GM13977 (cell line): ENCODE data around the gene LHX1.

Experiments
- DNase-seq: peaks from one replicate; pipeline ENCODE4 v3.0.0; 2012; ENCODE audit warnings: low spot score
- CTCF ChIP-seq: IDR thresholded peaks from 2 replicates; pipeline ENCODE4 v1.5.1; 2012; ENCODE audit warnings: mild to moderate bottlenecking, control low read depth; ENCODE audit not compliant: insufficient read depth; ENCODE audit errors: extremely low read depth, missing control alignments
- in situ Hi-C: fragments of 300-500 bp; cut with MboI; formaldehyde crosslinking; loops from one replicate; pipeline ENCODE4 v1.12.0; 2022; ENCODE audit warnings: low sequenced_read_pairs, low pct_unique_long_range_greater_than_20kb, mixed read lengths, inconsistent platforms; ENCODE audit not compliant: unreplicated experiment

Gene LHX1

GRCh38 chr17:36941265-36942010 is 4.2 kb downstream of the LHX1 start:
- in situ Hi-C loops: no loop called here
- no peak for TF ChIP-seq CTCF
- DNase-seq: peak; percentile 49

GRCh38 chr17:36942019-36942599 is 4.8 kb downstream of the LHX1 start:
- peak; percentile 45 for DNase-seq
- in situ Hi-C loops: no loop called here
- TF ChIP-seq CTCF: no peak

GRCh38 chr17:36942631-36943125 is 5.4 kb downstream of the LHX1 start:
- DNase-seq: peak; percentile 41
- TF ChIP-seq CTCF: no peak
- in situ Hi-C loops: no loop called here

- DNase-seq: peak; percentile 34
- TF ChIP-seq CTCF: no peak
- in situ Hi-C loops: no loop called here
Measured at GRCh38 chr17:36943250-36944191, 6.2 kb downstream of the LHX1 start.

- DNase-seq: peak; percentile 27
- TF ChIP-seq CTCF: no peak
- in situ Hi-C loops: no loop called here
Measured at GRCh38 chr17:36944553-36944952, 7.3 kb downstream of the LHX1 start.

- in situ Hi-C loops: no loop called here
- DNase-seq: no peak
- TF ChIP-seq CTCF: no peak
Measured at GRCh38 chr17:36945140-36945539, 7.9 kb downstream of the LHX1 start.
